ENCODE results near the gene TRHDE. TPM values are rescaled to one million over a fixed set of nuclear protein-coding genes. Genes with fewer than 3 reads are reported as not detected.

TRHDE gene
- total RNA-seq, 1 experiment from 2014 or later = not detected

DNA sequence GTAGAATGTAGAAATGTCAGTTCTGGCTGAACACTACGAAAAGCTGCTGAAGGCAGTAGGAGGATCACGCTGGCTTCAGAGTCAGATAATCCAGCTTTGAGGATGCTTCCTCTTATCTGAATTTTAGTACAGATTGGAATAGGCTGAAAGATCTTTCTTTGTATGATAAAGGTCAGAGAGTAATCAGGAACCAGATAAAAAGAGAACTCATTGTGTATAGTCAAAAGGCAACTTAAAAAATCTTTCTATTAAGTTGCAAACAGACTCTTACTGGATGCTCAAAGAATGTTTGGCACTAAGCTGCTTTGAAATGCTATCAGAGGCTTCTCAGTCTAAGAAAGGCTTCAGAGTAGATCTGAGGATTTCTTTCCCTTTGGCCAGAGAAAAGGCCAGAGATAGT is 21.8 kb upstream of the TRHDE start:
- no peaks in the 10 kb centered on the region for H3K27me3 Mint-ChIP-seq (ENCODE audit: insufficient read depth, unreplicated experiment)
- intact Hi-C loops (cut with micrococcal nuclease; ENCODE audit: unreplicated experiment) = no loop called here
- H3K27ac Mint-ChIP-seq (ENCODE audit: unreplicated experiment) = no peak overlapping the region
- no peak for DNase-seq
- no peak overlapping the region for H3K4me3 Mint-ChIP-seq (ENCODE audit: unreplicated experiment)
- Histone ChIP-seq H3K4me3 (ENCODE audit: low read depth, low read length) (no peak overlapping the region), H3K36me3 (ENCODE audit: control insufficient read depth, insufficient read depth, low read length) (no peaks in the 10 kb centered on the region), H3K27me3 (replicated peaks; ENCODE audit: control insufficient read depth, insufficient read depth, low read length) (no peaks in the 10 kb centered on the region), H3K9me3 (no peaks in the 10 kb centered on the region), H3K4me1 (no peaks in the 10 kb centered on the region)
- H3K9me3 Mint-ChIP-seq (ENCODE audit: unreplicated experiment) = no peaks in the 10 kb centered on the region
- TF ChIP-seq, protein P1, sequence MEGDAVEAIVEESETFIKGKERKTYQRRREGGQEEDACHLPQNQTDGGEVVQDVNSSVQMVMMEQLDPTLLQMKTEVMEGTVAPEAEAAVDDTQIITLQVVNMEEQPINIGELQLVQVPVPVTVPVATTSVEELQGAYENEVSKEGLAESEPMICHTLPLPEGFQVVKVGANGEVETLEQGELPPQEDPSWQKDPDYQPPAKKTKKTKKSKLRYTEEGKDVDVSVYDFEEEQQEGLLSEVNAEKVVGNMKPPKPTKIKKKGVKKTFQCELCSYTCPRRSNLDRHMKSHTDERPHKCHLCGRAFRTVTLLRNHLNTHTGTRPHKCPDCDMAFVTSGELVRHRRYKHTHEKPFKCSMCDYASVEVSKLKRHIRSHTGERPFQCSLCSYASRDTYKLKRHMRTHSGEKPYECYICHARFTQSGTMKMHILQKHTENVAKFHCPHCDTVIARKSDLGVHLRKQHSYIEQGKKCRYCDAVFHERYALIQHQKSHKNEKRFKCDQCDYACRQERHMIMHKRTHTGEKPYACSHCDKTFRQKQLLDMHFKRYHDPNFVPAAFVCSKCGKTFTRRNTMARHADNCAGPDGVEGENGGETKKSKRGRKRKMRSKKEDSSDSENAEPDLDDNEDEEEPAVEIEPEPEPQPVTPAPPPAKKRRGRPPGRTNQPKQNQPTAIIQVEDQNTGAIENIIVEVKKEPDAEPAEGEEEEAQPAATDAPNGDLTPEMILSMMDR (IDR thresholded peaks at IDR 0.05; ENCODE audit: insufficient read depth in 1 of 2, low read depth in 1 of 2, low read length in 1 of 2, severe bottlenecking in 1 of 2, unreplicated experiment in 1 of 2) = no peak
- H3K4me1 Mint-ChIP-seq (ENCODE audit: low read depth, unreplicated experiment) = no peaks in the 10 kb centered on the region
- ChIA-PET POLR2A (no interaction called here), CTCF (no interaction called here)
- no peaks in the 10 kb centered on the region for H3K36me3 Mint-ChIP-seq (ENCODE audit: insufficient read depth, unreplicated experiment)
- BruUV-seq (replicated peaks) = no TSS peak

DNA sequence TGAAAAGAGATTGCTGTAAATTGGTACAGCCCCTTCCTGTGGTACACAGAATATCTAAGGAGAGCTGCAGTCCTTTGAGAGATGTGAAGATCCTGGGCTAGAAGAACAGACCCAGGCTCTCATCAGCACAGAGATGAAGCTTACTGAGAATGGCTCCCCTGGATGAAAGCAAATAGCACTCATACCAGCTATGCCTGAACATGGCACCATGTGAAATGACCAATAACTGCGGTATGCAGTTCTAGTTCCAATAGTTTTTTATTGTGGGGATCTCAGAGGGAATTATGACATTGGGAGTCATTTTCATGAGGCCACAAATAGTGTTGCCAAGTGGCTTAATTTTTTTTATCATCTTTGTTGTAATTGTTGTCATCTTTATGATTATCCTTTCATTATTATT is 15.4 kb upstream of the TRHDE start:
- Histone ChIP-seq H3K4me1 (no peaks in the 10 kb centered on the region), H3K4me3 (ENCODE audit: low read depth, low read length) (no peak overlapping the region), H3K36me3 (ENCODE audit: control insufficient read depth, insufficient read depth, low read length) (no peaks in the 10 kb centered on the region), H3K27me3 (replicated peaks; ENCODE audit: control insufficient read depth, insufficient read depth, low read length) (no peaks in the 10 kb centered on the region; the same call in 1 of the 2 replicates), H3K9me3 (no peaks in the 10 kb centered on the region)
- H3K27me3 Mint-ChIP-seq (ENCODE audit: insufficient read depth, unreplicated experiment) = peaks cover 7% of the 10 kb centered on the region
- H3K4me1 Mint-ChIP-seq (ENCODE audit: low read depth, unreplicated experiment) = no peaks in the 10 kb centered on the region
- no peaks in the 10 kb centered on the region for H3K36me3 Mint-ChIP-seq (ENCODE audit: insufficient read depth, unreplicated experiment)
- intact Hi-C loops (cut with micrococcal nuclease; ENCODE audit: unreplicated experiment) = no loop called here
- ChIA-PET CTCF (no interaction called here), POLR2A (no interaction called here)
- H3K4me3 Mint-ChIP-seq (ENCODE audit: unreplicated experiment) = no peak overlapping the region
- TF ChIP-seq, protein P1 (IDR thresholded peaks at IDR 0.05; ENCODE audit: insufficient read depth in 1 of 2, low read depth in 1 of 2, low read length in 1 of 2, severe bottlenecking in 1 of 2, unreplicated experiment in 1 of 2) = no peak
- no peak for DNase-seq
- H3K27ac Mint-ChIP-seq (ENCODE audit: unreplicated experiment) = no peak overlapping the region
- BruUV-seq (replicated peaks) = no TSS peak
- H3K9me3 Mint-ChIP-seq (ENCODE audit: unreplicated experiment) = no peaks in the 10 kb centered on the region

DNA sequence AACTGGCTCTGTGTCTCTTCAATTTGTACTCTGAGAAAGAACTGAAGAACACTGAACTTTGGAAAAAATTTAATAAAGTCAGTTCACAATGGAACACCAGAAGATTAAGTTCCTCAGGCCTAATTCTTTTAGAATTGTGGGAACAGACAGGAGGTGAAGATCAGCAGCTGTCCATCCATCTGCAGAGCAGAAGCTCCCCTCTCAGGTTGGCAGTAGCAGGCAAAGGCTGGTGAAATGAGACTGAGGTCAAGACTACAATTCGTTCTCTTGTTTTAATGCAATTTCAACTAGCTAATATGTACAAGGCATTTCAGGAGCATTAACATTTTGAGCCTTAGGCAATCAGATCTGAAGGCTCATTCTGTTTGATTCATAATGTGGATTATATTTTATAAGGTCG is 10.3 kb upstream of the TRHDE start:
- H3K4me3 Mint-ChIP-seq (ENCODE audit: unreplicated experiment) = no peak overlapping the region
- no peak overlapping the region for H3K4me3 ChIP-seq (ENCODE audit: low read depth, low read length)
- H3K27me3 Mint-ChIP-seq (ENCODE audit: insufficient read depth, unreplicated experiment) = no peaks in the 10 kb centered on the region
- no TSS peak for BruUV-seq (replicated peaks)
- intact Hi-C loops (cut with micrococcal nuclease; ENCODE audit: unreplicated experiment) = no loop called here
- DNase-seq = no peak
- H3K27ac Mint-ChIP-seq (ENCODE audit: unreplicated experiment) = no peak overlapping the region
- no peaks in the 10 kb centered on the region for H3K9me3 Mint-ChIP-seq (ENCODE audit: unreplicated experiment)
- H3K4me1 Mint-ChIP-seq (ENCODE audit: low read depth, unreplicated experiment) = no peaks in the 10 kb centered on the region
- no peaks in the 10 kb centered on the region for H3K9me3 ChIP-seq
- TF ChIP-seq, protein P1 (IDR thresholded peaks at IDR 0.05; ENCODE audit: insufficient read depth in 1 of 2, low read depth in 1 of 2, low read length in 1 of 2, severe bottlenecking in 1 of 2, unreplicated experiment in 1 of 2) = no peak
- no peaks in the 10 kb centered on the region for H3K27me3 ChIP-seq (replicated peaks; ENCODE audit: control insufficient read depth, insufficient read depth, low read length)
- H3K36me3 Mint-ChIP-seq (ENCODE audit: insufficient read depth, unreplicated experiment) = no peaks in the 10 kb centered on the region
- H3K36me3 ChIP-seq (ENCODE audit: control insufficient read depth, insufficient read depth, low read length) = no peaks in the 10 kb centered on the region
- no peaks in the 10 kb centered on the region for H3K4me1 ChIP-seq
- CTCF ChIA-PET = no interaction called here
- POLR2A ChIA-PET = no interaction called here

Data from Caco-2 (cell line).